Tibial nerve (tissue), 4 donors: Measurements from ENCODE around the gene RINT1. TPM values are rescaled to one million over a fixed set of nuclear protein-coding genes. Genes with fewer than 3 reads are reported as not detected.

ENCODE experiments used
- DNase-seq, 2 donors: peaks; one replicate each; pipeline ENCODE4 v3.0.0-alpha.2; 2019; ENCODE audit warnings: low spot score in 2 of 2
- H3K27ac ChIP-seq, 4 donors: fragments of 200-600 bp; sonication (generic) in 3 of 4; one replicate each; pipeline ENCODE4 v1.5.1; 2017 to 2019; ENCODE audit warnings: mild to moderate bottlenecking in 1 of 4
- H3K27me3 ChIP-seq, 2 donors: fragments of 200-600 bp; sonication (generic) in 1 of 2; one replicate each; pipeline versions ENCODE4 v1.5.1 to v1.6.0; 2017 to 2019
- H3K36me3 ChIP-seq, 3 donors: fragments of 200-600 bp; sonication (generic); one replicate each; pipeline ENCODE4 v1.5.1; 2018 to 2019
- H3K4me1 ChIP-seq, 4 donors: fragments of 200-600 bp; sonication (generic) in 3 of 4; one replicate each; pipeline ENCODE4 v1.5.1; 2017 to 2019
- H3K4me3 ChIP-seq, 4 donors: fragments of 200-600 bp; sonication (generic) in 3 of 4; one replicate each; pipeline ENCODE4 v1.5.1; 2017 to 2019; ENCODE audit warnings: mild to moderate bottlenecking in 1 of 4, moderate library complexity in 1 of 4
- H3K9me3 ChIP-seq, 4 donors: fragments of 200-600 bp; sonication (generic) in 3 of 4; one replicate each; pipeline ENCODE4 v1.5.1; 2017 to 2019
- EP300 ChIP-seq, 2 donors: sonication (generic); formaldehyde crosslinking; IDR thresholded peaks; one replicate each; pipeline ENCODE4 v1.6.1; 2017; ENCODE audit warnings: antibody characterized with exemption in 2 of 2, mild to moderate bottlenecking in 1 of 2
- POLR2A ChIP-seq, 2 donors: fragments of 450-650 bp; IDR thresholded peaks; one replicate each; pipeline ENCODE4 v1.6.1; 2017; ENCODE audit warnings: antibody characterized with exemption in 2 of 2, mild to moderate bottlenecking in 2 of 2, moderate library complexity in 2 of 2
- WGBS, 2 donors: methylation state at CpG; one replicate each; pipeline ENCODE4 v1.1.5; 2018; 5-methylcytosine and 5-hydroxymethylcytosine counted together
- total RNA-seq, 4 donors: library from RNA; depleted of rRNA; stranded (reverse); fragments of >200 nt; gene quantifications; one replicate each; pipeline ENCODE4 v1.1.0, GENCODE V29; 2016
- TF ChIP-seq, protein P1 (sequence below), 5 experiments: fragments of 200-600 bp in 3 of 5; fragments of 450-650 bp in 2 of 5; sonication (generic) in 3 of 5; IDR thresholded peaks; one replicate each; pipeline ENCODE4 v1.5.1; 2016 to 2019; ENCODE audit warnings: antibody characterized with exemption in 5 of 5, mild to moderate bottlenecking in 3 of 5, moderate library complexity in 2 of 5

Gene RINT1
- total RNA-seq, 4 donors from 2014 or later = 12.9 to 18.2 (median 14.6) TPM

- no peak for TF ChIP-seq EP300 (IDR thresholded peaks at IDR 0.05)
- TF ChIP-seq, protein P1, sequence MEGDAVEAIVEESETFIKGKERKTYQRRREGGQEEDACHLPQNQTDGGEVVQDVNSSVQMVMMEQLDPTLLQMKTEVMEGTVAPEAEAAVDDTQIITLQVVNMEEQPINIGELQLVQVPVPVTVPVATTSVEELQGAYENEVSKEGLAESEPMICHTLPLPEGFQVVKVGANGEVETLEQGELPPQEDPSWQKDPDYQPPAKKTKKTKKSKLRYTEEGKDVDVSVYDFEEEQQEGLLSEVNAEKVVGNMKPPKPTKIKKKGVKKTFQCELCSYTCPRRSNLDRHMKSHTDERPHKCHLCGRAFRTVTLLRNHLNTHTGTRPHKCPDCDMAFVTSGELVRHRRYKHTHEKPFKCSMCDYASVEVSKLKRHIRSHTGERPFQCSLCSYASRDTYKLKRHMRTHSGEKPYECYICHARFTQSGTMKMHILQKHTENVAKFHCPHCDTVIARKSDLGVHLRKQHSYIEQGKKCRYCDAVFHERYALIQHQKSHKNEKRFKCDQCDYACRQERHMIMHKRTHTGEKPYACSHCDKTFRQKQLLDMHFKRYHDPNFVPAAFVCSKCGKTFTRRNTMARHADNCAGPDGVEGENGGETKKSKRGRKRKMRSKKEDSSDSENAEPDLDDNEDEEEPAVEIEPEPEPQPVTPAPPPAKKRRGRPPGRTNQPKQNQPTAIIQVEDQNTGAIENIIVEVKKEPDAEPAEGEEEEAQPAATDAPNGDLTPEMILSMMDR (IDR thresholded peaks at IDR 0.05) = no peak
- TF ChIP-seq POLR2A (IDR thresholded peaks at IDR 0.05) = no peak
- Histone ChIP-seq H3K4me1 (peaks cover 0 to 8% (median 5%) of the 10 kb centered on the region in 4 donors), H3K9me3 (no peaks in the 10 kb centered on the region), H3K4me3 (no peak overlapping the region), H3K36me3 (no peaks in the 10 kb centered on the region), H3K27ac (no peak overlapping the region), H3K27me3 (peaks cover 0 to 12% of the 10 kb centered on the region in 2 donors)
- DNase-seq = no peak
These were observed 46.5 kb downstream of the RINT1 start for GRCh38 chr7:105578496-105578895.

DNA sequence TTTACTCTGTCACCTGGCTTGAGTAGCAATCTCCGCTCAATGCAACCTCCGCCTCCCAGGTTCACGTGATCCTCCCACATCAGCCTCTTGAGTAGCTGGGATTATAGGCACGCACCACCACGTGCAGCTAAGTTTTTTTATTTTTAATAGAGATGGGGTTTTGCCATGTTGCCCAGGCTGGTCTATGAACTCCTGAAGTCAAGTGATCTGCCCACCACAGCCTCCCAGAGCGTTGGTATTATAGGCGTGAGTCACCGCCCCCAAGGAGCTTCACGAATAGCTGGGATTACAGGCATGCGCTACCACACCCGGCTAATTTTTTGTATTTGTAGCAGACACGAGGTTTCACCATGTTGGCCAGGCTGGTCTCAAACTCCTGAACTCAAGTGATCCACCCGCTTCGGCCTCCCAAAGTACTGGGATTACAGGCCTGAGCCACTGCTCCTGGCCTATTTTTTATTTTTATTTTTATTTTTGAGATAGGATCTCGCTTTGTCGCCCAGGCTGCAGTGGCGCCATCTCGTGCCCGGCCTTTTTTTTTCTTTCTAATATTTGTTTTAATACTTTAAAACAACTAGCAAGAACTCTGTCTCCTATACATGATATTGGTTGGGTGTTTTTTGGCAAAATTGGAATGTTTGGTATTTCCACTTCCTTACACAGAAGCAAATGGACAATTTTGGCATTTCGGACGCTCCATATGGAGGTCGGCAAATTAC, 48.2 kb downstream of the RINT1 start:
- 87 to 89% methylated on average over 22 of the region's 22 CpGs for WGBS, 2 donors
- Histone ChIP-seq H3K27ac (no peak overlapping the region), H3K36me3 (no peaks in the 10 kb centered on the region), H3K4me1 (peaks cover 0 to 8% (median 5%) of the 10 kb centered on the region in 4 donors), H3K27me3 (peaks cover 0 to 12% of the 10 kb centered on the region in 2 donors), H3K9me3 (no peaks in the 10 kb centered on the region), H3K4me3 (no peak overlapping the region)
- DNase-seq = no peak
- no peak for TF ChIP-seq EP300 (IDR thresholded peaks at IDR 0.05)
- TF ChIP-seq, protein P1 (IDR thresholded peaks at IDR 0.05) = no peak
- no peak for TF ChIP-seq POLR2A (IDR thresholded peaks at IDR 0.05)

- TF ChIP-seq, protein P1 (IDR thresholded peaks at IDR 0.05) = no peak
- TF ChIP-seq EP300 (IDR thresholded peaks at IDR 0.05) = no peak
- no peak for TF ChIP-seq POLR2A (IDR thresholded peaks at IDR 0.05)
- Histone ChIP-seq H3K4me1 (peaks cover 0 to 8% (median 5%) of the 10 kb centered on the region in 4 donors), H3K27me3 (peaks cover 0 to 12% of the 10 kb centered on the region in 2 donors), H3K36me3 (no peaks in the 10 kb centered on the region), H3K27ac (no peak within 1 kb of the TSS), H3K9me3 (no peaks in the 10 kb centered on the region), H3K4me3 (peak within 1 kb of the TSS in 3 of 4 donors; percentile 28 to 31 (median 30))
- DNase-seq = no peak
- 12 to 15% methylated on average over 20 to 36 of the region's 36 CpGs for WGBS, 2 donors
These were observed 49.2 kb downstream of the RINT1 start, which contains the start of gene EFCAB10 for GRCh38 chr7:105581066-105581811. TSS of gene EFCAB10 (minus strand) at chr7:105581493. CDS start at chr7:105581463, 30 bp downstream.

GRCh38 chr7:105583061-105583460, 51.1 kb downstream of the RINT1 start:
- Histone ChIP-seq H3K36me3 (no peaks in the 10 kb centered on the region), H3K9me3 (no peaks in the 10 kb centered on the region), H3K27ac (no peak overlapping the region), H3K4me1 (peaks cover 0 to 8% (median 5%) of the 10 kb centered on the region in 4 donors), H3K4me3 (no peak overlapping the region), H3K27me3 (peaks cover 0 to 12% of the 10 kb centered on the region in 2 donors)
- TF ChIP-seq EP300 (IDR thresholded peaks at IDR 0.05) (no peak), POLR2A (IDR thresholded peaks at IDR 0.05) (no peak)
- TF ChIP-seq, protein P1 (IDR thresholded peaks at IDR 0.05) = no peak
- WGBS, 2 donors = 75 to 88% methylated on average over 22 to 36 of the region's 39 CpGs
- no peak for DNase-seq

- no peak for DNase-seq
- TF ChIP-seq, protein P1 (IDR thresholded peaks at IDR 0.05) = no peak
- TF ChIP-seq EP300 (IDR thresholded peaks at IDR 0.05) = no peak
- TF ChIP-seq POLR2A (IDR thresholded peaks at IDR 0.05) = no peak
- 91 to 94% methylated on average over 5 of the region's 5 CpGs for WGBS, 2 donors
These were observed 52.2 kb downstream of the RINT1 start for GRCh38 chr7:105584165-105584564.

More at GRCh38 chr7:105584165-105584564, 52.2 kb downstream of the RINT1 start:
- peaks cover 0 to 12% of the 10 kb centered on the region in 2 donors for H3K27me3 ChIP-seq
- H3K27ac ChIP-seq = no peak overlapping the region
- no peaks in the 10 kb centered on the region for H3K9me3 ChIP-seq
- no peaks in the 10 kb centered on the region for H3K36me3 ChIP-seq
- no peak overlapping the region for H3K4me3 ChIP-seq
- peaks cover 0 to 9% (median 5%) of the 10 kb centered on the region in 4 donors for H3K4me1 ChIP-seq
